Ovary (tissue), 9 donors: ENCODE measurements around the gene BCAR3. TPM values are rescaled to one million over a fixed set of nuclear protein-coding genes. Genes with fewer than 3 reads are reported as not detected.
A peak's percentile ranks its signal among the peaks of the same experiment; 100 is the strongest.

Experiments
- DNase-seq, 5 donors: peaks; one replicate each; pipeline ENCODE4 v3.0.0-alpha.2; 2019 to 2020
- H3K27ac ChIP-seq, 2 donors: fragments of 200-600 bp; one replicate each; pipeline versions ENCODE4 v1.5.1 to v1.8.0; 2019 to 2022
- H3K27me3 ChIP-seq: fragments of 200-600 bp; one replicate; pipeline ENCODE4 v1.8.0; 2022
- H3K36me3 ChIP-seq: fragments of 200-600 bp; sonication (generic); one replicate; pipeline ENCODE4 v1.5.1; 2019
- H3K4me1 ChIP-seq: one replicate; pipeline ENCODE4 v1.8.1; 2013; ENCODE audit warnings: mild to moderate bottlenecking, moderate library complexity; ENCODE audit not compliant: insufficient read depth
- H3K4me3 ChIP-seq: fragments of 200-600 bp; sonication (generic); one replicate; pipeline ENCODE4 v1.5.1; 2017
- H3K9me3 ChIP-seq, 2 donors: fragments of 200-600 bp in 1 of 2; sonication (generic) in 1 of 2; one replicate each; pipeline versions ENCODE4 v1.5.1 to v1.8.1; 2013 to 2019; ENCODE audit warnings: mild to moderate bottlenecking in 1 of 2, moderate library complexity in 1 of 2
- EP300 ChIP-seq: sonication (generic); formaldehyde crosslinking; IDR thresholded peaks from one replicate; pipeline ENCODE4 v1.6.1; 2017; ENCODE audit warnings: antibody characterized with exemption
- POLR2A ChIP-seq: fragments of 450-650 bp; IDR thresholded peaks from one replicate; pipeline ENCODE4 v1.6.1; 2017; ENCODE audit warnings: antibody characterized with exemption, mild to moderate bottlenecking, moderate library complexity
- WGBS, 3 donors: extraction: QIAGEN DNeasy Blood & Tissue Kit in 1 of 3; methylation state at CpG; one replicate each; pipeline versions ENCODE4 v1.1.5 to v1.1.7; 2013 to 2017; 5-methylcytosine and 5-hydroxymethylcytosine counted together
- intact Hi-C, 4 donors: fragments of 100-400 bp; cut with DNase I; formaldehyde crosslinking; loops; one replicate each; pipeline versions ENCODE4 v1.11.0 to v1.15.1; 2022 to 2023
- polyA plus RNA-seq, 2 donors: library from polyadenylated mRNA; stranded (reverse); fragments of 200-250 nt in 1 of 2; fragments of 350-450 nt in 1 of 2; fragmentation: Illumina TruSeq in 1 of 2; extraction: RNeasy Lipid Tissue Mini Kit (QIAGEN cat#74804) in 1 of 2; gene quantifications; one replicate each; pipeline ENCODE4 v1.2.3, GENCODE V29; 2013 to 2014
- total RNA-seq, 7 donors: library from RNA; depleted of rRNA in 2 of 7; stranded (reverse); fragments of >200 nt in 2 of 7; fragmentation: NEBNext Ultra II Directional in 3 of 7; extraction: Animal tissue kit (Norgen Biotek cat#: 25700) in 3 of 7; gene quantifications; one replicate each; pipeline versions ENCODE4 v1.1.0 to v1.2.4, GENCODE V29; 2016 to 2023
- TF ChIP-seq, protein P1 (sequence below), 3 donors: fragments of 450-650 bp in 2 of 3; fragments of 200-600 bp in 1 of 3; IDR thresholded peaks; one replicate each; pipeline versions ENCODE4 v1.5.1 to v1.8.0; 2016 to 2022; ENCODE audit warnings: antibody characterized with exemption in 3 of 3, mild to moderate bottlenecking in 1 of 3
- donor health status: DM: no; HTN: no; CAD: no; lungs with moderate emphysema.
- donor health status: DM: no; HTN: no; CAD: no.
- donor health status: Bipolar disorder and iron deficiency.
- donor health status: DM: yes; HTN: yes; CAD: no.
- donor health status: DM: no; HTN: no; CAD: no.
- donor health status: DM: yes; HTN: yes; CAD: no.

BCAR3 gene
- total and polyA plus RNA-seq, 9 donors = 13.8 to 30.8 (median 17.5) TPM

DNA sequence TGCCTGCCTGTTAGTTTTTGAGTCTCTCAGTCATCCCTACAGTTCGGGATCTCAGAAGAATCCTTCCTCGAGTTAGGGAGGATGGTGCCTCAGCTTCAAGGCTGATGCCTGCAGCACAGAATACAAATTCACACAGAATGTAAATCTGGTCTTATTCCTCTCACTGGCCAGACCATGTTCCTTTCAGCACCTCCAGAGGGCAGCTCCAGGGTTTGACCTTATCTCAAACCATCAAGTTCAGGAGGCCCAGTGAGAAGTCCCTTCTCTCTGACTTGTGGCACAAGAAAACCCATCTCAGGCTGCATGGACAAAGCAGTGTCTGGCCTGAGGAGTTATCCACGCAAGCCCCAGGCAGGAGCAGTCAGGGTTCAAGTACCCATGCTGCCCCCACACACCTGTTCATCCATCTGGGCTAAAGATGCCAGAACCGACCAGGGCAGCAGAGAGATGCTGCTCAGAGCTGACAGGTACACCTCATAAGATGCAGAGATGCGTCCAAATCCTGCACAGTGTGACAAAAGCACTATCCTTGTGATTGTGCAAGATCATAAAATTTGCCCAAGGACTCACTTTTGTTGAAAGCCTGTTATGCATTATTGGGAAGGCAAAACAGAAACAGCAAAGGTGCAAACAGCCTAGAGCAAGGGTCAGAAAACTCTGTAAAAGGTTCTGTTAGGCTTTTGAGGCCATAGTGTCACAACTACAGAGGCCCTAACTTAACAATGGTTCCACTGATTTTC, 49.8 kb downstream of the BCAR3 start:
- no peaks in the 10 kb centered on the region for H3K9me3 ChIP-seq
- TF ChIP-seq EP300 = no peak
- no peak for TF ChIP-seq POLR2A
- TF ChIP-seq, protein P1, sequence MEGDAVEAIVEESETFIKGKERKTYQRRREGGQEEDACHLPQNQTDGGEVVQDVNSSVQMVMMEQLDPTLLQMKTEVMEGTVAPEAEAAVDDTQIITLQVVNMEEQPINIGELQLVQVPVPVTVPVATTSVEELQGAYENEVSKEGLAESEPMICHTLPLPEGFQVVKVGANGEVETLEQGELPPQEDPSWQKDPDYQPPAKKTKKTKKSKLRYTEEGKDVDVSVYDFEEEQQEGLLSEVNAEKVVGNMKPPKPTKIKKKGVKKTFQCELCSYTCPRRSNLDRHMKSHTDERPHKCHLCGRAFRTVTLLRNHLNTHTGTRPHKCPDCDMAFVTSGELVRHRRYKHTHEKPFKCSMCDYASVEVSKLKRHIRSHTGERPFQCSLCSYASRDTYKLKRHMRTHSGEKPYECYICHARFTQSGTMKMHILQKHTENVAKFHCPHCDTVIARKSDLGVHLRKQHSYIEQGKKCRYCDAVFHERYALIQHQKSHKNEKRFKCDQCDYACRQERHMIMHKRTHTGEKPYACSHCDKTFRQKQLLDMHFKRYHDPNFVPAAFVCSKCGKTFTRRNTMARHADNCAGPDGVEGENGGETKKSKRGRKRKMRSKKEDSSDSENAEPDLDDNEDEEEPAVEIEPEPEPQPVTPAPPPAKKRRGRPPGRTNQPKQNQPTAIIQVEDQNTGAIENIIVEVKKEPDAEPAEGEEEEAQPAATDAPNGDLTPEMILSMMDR (IDR thresholded peaks at IDR 0.05) = no peak
- no peaks in the 10 kb centered on the region for H3K27me3 ChIP-seq
- no peak overlapping the region for H3K4me3 ChIP-seq
- intact Hi-C loops = loop anchor here in 1 of 4 donors (2.0 to 5.0 kb wide), 2 partner anchors 49 to 211 kb away; partner anchors contain the start of gene BCAR3
- no peaks in the 10 kb centered on the region for H3K4me1 ChIP-seq
- no peak overlapping the region for H3K27ac ChIP-seq
- WGBS, 3 donors = 83 to 93% (median 89%) methylated on average over 5 of the region's 5 CpGs
- H3K36me3 ChIP-seq = no peaks in the 10 kb centered on the region
- no peak for DNase-seq

DNA sequence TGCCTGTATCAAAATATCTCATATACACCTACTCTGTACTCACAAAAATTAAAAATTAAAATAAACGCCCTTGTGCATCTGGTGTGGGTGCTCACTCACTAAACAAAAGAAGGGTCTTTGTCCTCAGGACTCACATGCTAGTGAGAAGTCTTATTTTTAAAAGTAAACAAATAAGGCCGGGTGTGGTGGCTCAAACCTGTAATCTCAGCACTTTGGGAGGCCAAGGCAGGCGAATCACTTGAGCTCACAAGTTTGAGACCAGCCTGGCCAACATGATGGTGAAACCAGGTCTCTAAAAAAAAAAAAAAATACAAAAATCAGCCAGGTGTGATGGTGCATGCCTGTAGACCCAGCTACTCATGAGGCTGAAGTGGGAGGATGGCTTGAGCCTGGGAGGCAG, 51.5 kb downstream of the BCAR3 start:
- H3K27me3 ChIP-seq = no peaks in the 10 kb centered on the region
- 90 to 94% (median 91%) methylated on average over 3 of the region's 3 CpGs for WGBS, 3 donors
- H3K27ac ChIP-seq = no peak overlapping the region
- TF ChIP-seq, protein P1 (IDR thresholded peaks at IDR 0.05) = no peak
- TF ChIP-seq EP300 (no peak), POLR2A (no peak)
- H3K4me3 ChIP-seq = no peak overlapping the region
- H3K9me3 ChIP-seq = no peaks in the 10 kb centered on the region
- H3K4me1 ChIP-seq = peaks cover 3% of the 10 kb centered on the region
- H3K36me3 ChIP-seq = no peaks in the 10 kb centered on the region
- intact Hi-C loops = loop anchor here in 1 of 4 donors (2.0 to 5.0 kb wide), 2 partner anchors 51 to 212 kb away; partner anchors contain the start of gene BCAR3
- no peak for DNase-seq

DNA sequence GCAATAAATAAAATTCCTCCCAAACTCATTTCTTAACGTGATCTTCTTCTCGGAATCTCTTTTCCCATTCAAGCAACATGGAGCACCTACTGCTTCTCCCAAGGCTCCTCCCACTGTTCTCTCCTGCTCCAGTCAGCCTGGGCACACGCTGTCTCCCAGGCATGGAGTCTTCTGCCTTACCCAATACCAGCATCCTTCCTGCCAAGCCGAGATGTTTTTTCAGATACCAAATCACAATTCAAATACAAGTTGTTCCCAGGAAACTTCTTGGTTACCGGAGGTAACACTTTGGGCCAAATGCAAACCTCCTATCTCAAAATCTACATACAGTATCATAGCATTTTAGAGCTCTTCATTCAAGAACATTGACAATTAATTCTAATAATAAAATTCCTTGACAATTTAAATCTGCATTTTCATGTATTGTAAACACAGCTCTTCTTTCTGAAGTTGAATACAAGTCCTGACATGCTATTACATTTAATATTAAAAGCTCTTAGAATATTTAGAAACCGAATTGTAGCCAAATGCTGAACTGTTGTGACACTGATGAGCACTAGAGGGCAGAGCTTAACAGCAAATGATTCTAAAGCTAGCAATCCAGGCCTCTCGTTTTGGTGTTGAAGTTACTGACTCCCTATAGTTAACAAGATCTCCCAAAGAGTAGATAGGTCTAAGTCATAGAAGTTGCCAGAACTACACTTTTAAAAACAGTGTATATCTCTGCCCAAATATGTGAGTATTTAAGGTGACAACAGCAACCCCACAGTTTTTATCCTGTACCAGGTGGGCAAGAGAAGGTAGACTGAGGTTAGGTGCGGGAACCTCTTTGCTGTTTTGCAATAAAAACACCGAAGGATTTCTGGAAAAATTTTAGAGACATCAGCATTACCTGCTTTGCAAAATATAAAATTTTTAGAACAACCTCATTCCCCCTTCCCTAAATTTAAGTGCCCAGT, 52.3 kb downstream of the BCAR3 start:
- Histone ChIP-seq H3K36me3 (no peaks in the 10 kb centered on the region), H3K4me1 (peaks cover 3% of the 10 kb centered on the region), H3K4me3 (no peak overlapping the region), H3K27me3 (no peaks in the 10 kb centered on the region), H3K9me3 (no peaks in the 10 kb centered on the region), H3K27ac (no peak overlapping the region)
- 52 to 65% (median 63%) methylated on average over 9 of the region's 9 CpGs for WGBS, 3 donors
- TF ChIP-seq, protein P1 (IDR thresholded peaks at IDR 0.05) = peak; percentile 62 to 92 (median 85)
- TF ChIP-seq POLR2A = no peak
- peak in 1 of 5 donors; percentile 64 for DNase-seq
- intact Hi-C loops = loop anchor here (1.0 to 10.0 kb wide), 7 partner anchors 51 to 215 kb away; partner anchors contain the start of gene BCAR3 (in 1 of the 4)

DNA sequence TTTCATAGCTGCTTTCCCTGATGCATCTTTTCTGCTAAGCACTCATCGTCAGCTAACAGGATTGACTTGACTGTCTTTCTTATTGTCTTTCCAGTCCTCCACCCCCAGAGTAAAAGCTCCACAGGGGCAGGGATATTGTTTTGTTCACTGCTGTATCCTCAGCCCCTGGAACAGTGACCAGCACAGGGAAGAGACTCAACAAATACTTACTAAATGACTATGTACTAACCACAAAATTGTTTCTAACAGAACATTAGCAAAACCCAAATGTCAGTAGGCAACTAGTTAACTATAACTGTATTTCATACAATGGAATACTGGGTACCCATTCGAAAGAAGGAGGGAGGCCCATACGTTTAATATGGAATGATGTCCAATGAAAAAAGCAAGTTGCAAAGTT, 53.0 kb downstream of the BCAR3 start:
- WGBS, 3 donors = 85 to 91% (median 86%) methylated on average over 3 of the region's 3 CpGs
- no peak for DNase-seq
- H3K4me3 ChIP-seq = no peak overlapping the region
- H3K27me3 ChIP-seq = no peaks in the 10 kb centered on the region
- TF ChIP-seq POLR2A (no peak), EP300 (no peak)
- TF ChIP-seq, protein P1 (IDR thresholded peaks at IDR 0.05) = no peak
- no peak overlapping the region for H3K27ac ChIP-seq
- H3K9me3 ChIP-seq = no peaks in the 10 kb centered on the region
- intact Hi-C loops = loop anchor here (1.0 to 10.0 kb wide), 5 partner anchors 184 to 216 kb away; no protein-coding TSS in a partner anchor
- peaks cover 3% of the 10 kb centered on the region for H3K4me1 ChIP-seq
- H3K36me3 ChIP-seq = no peaks in the 10 kb centered on the region
